Left ventricle myocardium inferior (tissue), 1 donor: ENCODE results near the gene MYO1H. TPM values are rescaled to one million over a fixed set of nuclear protein-coding genes. Genes with fewer than 3 reads are reported as not detected.
"Not testable (repeated sequence)": the region's sequence is repeated elsewhere in the genome, so short reads cannot be mapped to it uniquely, and the experiment has no call there.

Experiments used
- DNase-seq: peaks from one replicate; pipeline ENCODE4 v3.0.0-alpha.2; 2020
- H3K27ac ChIP-seq: fragments of 200-600 bp; replicated peaks from 2 replicates; pipeline ENCODE4 v1.8.0; 2021
- H3K27me3 ChIP-seq: fragments of 200-600 bp; 2 replicates; pipeline ENCODE4 v1.8.0; 2021; ENCODE audit warnings: low read depth
- H3K36me3 ChIP-seq: fragments of 200-600 bp; 2 replicates; pipeline ENCODE4 v1.8.0; 2021
- H3K4me1 ChIP-seq: fragments of 200-600 bp; 2 replicates; pipeline ENCODE4 v1.8.0; 2021
- H3K4me3 ChIP-seq: fragments of 200-600 bp; 2 replicates; pipeline ENCODE4 v1.8.0; 2021; ENCODE audit warnings: mild to moderate bottlenecking, moderate library complexity
- H3K9me3 ChIP-seq: fragments of 200-600 bp; replicated peaks from 2 replicates; pipeline ENCODE4 v1.8.0; 2021
- CTCF ChIP-seq: fragments of 200-600 bp; IDR thresholded peaks from 2 replicates; pipeline ENCODE4 v1.8.0; 2021; ENCODE audit warnings: antibody characterized with exemption, mild to moderate bottlenecking, borderline replicate concordance
- intact Hi-C: fragments of 100-400 bp; cut with micrococcal nuclease; formaldehyde crosslinking; loops from one replicate; pipeline ENCODE4 v1.11.0; 2022
- total RNA-seq: library from RNA; stranded (reverse); fragmentation: NEBNext Ultra II Directional; extraction: Animal tissue kit (Norgen Biotek cat#: 25700); gene quantifications from one replicate; pipeline ENCODE4 v1.2.1, GENCODE V29; 2021
- donor health status: DM: no; HTN: yes; CAD: no; lungs with severe emphysema.

Gene MYO1H
- total RNA-seq, 1 donor from 2014 or later, result 0.16 TPM

DNA sequence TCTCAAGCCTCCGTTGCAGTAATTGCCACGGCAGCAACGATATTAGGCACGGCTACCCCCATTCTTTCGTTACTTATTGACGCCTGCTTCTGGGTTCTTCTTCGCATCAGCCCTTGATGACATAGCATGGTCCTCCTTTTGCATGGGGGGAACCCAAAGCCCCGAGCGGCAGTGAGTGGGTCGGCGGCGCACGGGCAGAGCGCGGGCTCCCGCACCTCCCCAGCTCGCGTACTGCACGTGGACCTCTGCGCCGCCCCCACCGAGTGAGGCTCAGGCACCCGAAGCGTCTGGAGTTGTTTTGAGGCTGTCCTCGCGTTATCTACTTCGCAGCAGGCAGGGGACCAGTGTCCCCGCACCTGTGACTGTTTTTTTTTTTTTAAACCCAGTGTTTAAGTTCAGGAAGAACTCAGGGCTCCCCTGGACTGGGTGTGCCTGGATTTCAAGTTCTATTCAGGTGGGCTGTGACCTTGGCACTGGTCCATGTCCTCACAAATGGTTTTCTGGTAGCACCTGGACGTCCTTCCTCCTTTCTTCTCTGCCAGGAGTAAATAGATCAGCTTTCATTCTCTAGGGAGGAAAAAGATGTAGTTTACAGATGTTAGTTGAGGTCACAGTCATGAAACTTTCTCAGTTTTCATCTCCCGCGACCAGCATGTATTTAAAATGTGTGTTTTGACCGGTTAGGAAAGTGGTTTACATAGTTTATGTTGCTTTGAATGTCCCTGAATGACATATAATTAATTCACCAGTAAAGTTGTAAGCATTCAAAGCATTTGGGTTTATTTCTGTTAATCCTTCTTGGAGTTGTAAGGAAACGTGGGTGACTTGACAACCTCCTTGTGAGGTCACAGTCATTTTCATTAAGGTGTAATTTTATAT lies 37.2 kb upstream of the MYO1H start:
- Histone ChIP-seq H3K9me3 (no peaks in the 10 kb centered on the region), H3K4me1 (peaks cover 17% of the 10 kb centered on the region), H3K4me3 (peak overlapping the region; percentile 64), H3K36me3 (no peaks in the 10 kb centered on the region), H3K27me3 (peaks cover 66% of the 10 kb centered on the region), H3K27ac (no peak overlapping the region)
- no peak for DNase-seq
- TF ChIP-seq CTCF, result no peak
- intact Hi-C loops, result no loop called here

DNA sequence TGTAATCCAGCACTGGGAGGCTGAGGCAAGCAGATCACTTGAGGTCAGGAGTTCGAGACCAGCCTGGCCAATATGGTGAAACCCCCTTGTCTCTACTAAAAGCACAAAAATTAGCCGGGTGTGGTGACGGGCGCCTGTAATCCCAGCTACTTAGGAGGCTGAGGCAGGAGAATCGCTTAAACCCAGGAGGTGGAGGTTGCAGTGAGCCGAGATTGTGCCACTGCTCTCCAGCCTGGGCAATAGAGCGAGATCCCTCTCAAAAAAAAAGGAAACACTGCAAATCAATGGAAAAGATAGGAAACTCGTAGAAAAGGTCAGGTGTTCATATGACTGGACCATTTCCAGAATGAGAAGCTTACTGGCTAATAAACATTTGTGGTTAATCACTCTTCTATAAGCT lies 26.4 kb upstream of the MYO1H start:
- H3K36me3 ChIP-seq, H3K4me1 ChIP-seq, H3K27ac ChIP-seq, DNase-seq, H3K4me3 ChIP-seq, intact Hi-C loops, H3K9me3 ChIP-seq: not testable (repeated sequence)
- H3K27me3 ChIP-seq, result peaks cover 63% of the 10 kb centered on the region

- Histone ChIP-seq H3K4me3 (no peak overlapping the region), H3K27me3 (peaks cover 15% of the 10 kb centered on the region)
- intact Hi-C loops, result no loop called here
Observed at GRCh38 chr12:109329003-109329402, 18.7 kb upstream of the MYO1H start.

GRCh38 chr12:109329686-109330085 lies 18.0 kb upstream of the MYO1H start:
- Histone ChIP-seq H3K36me3 (no peaks in the 10 kb centered on the region), H3K27ac (no peak overlapping the region), H3K27me3 (peaks cover 13% of the 10 kb centered on the region), H3K9me3 (no peaks in the 10 kb centered on the region), H3K4me3 (no peak overlapping the region), H3K4me1 (no peaks in the 10 kb centered on the region)
- DNase-seq, result no peak
- intact Hi-C loops, result no loop called here
- no peak for TF ChIP-seq CTCF

More at GRCh38 chr12:109329003-109329402, 18.7 kb upstream of the MYO1H start:
- Histone ChIP-seq H3K27ac (no peak overlapping the region), H3K4me1 (no peaks in the 10 kb centered on the region), H3K36me3 (no peaks in the 10 kb centered on the region), H3K9me3 (no peaks in the 10 kb centered on the region)
- no peak for DNase-seq
- TF ChIP-seq CTCF, result no peak

GRCh38 chr12:109330282-109331230 lies 17.1 kb upstream of the MYO1H start:
- Histone ChIP-seq H3K4me3 (no peak overlapping the region), H3K4me1 (no peaks in the 10 kb centered on the region), H3K27ac (no peak overlapping the region), H3K36me3 (no peaks in the 10 kb centered on the region), H3K27me3 (peaks cover 13% of the 10 kb centered on the region), H3K9me3 (no peaks in the 10 kb centered on the region)
- intact Hi-C loops, result no loop called here
- DNase-seq, result no peak
- TF ChIP-seq CTCF, result no peak
